ENCODE data around the gene PLA2G5.

PLA2G5 gene

DNA sequence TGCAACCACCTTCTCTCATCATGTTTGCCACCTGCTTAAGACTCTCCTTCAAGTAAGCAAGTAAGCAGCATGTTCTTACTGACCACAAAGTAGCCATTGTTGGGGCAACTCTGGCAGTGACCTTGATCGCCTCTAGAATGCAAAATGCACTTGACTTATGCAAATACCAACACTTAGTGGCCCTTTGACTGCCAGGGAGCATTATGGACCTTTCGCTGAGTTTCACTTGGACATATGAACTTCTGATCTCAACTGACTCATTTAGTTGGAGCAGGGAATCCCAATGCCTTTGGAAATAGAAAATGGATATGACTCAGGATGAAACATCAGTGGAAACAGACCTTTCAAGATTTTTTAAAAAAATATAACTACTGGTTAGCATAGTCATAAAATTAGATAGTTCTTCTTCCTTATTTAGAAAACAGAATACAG lies 6.1 kb upstream of the PLA2G5 start:
- ChIA-PET CTCF (interaction anchor here (1.2 kb wide), 1 partner anchor 116 kb away, joined by 3 read pairs; no protein-coding TSS in a partner anchor), POLR2A (no interaction called here)
- DNase-seq (ENCODE audit: extremely low spot score), result no peak
- TF ChIP-seq, protein P1, sequence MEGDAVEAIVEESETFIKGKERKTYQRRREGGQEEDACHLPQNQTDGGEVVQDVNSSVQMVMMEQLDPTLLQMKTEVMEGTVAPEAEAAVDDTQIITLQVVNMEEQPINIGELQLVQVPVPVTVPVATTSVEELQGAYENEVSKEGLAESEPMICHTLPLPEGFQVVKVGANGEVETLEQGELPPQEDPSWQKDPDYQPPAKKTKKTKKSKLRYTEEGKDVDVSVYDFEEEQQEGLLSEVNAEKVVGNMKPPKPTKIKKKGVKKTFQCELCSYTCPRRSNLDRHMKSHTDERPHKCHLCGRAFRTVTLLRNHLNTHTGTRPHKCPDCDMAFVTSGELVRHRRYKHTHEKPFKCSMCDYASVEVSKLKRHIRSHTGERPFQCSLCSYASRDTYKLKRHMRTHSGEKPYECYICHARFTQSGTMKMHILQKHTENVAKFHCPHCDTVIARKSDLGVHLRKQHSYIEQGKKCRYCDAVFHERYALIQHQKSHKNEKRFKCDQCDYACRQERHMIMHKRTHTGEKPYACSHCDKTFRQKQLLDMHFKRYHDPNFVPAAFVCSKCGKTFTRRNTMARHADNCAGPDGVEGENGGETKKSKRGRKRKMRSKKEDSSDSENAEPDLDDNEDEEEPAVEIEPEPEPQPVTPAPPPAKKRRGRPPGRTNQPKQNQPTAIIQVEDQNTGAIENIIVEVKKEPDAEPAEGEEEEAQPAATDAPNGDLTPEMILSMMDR (IDR thresholded peaks at IDR 0.05; ENCODE audit: control extremely low read depth, extremely low read depth, low read depth, missing control alignments), result no peak

DNA sequence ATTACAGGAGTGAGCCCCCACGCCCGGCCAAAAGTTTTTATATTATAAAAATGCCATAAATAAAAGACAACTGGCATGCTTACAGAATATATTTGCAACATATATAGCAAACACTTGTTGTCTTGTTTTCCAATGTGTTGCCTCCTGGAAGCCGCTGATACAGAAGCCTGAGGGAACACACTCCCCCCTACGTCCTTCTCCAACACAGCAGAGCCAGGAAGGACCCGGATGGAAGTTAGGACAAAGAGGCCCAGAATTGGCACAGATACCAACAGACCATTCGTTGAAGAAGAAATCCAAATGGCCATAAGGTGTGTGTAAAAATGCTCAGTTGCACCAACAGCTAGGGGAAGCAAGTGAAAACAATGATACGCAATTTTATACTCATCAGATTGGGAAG lies 1.3 kb upstream of the PLA2G5 start:
- TF ChIP-seq, protein P1 (IDR thresholded peaks at IDR 0.05; ENCODE audit: control extremely low read depth, extremely low read depth, low read depth, missing control alignments), result no peak
- ChIA-PET POLR2A (no interaction called here), CTCF (no interaction called here)
- no peak for DNase-seq (ENCODE audit: extremely low spot score)

DNA sequence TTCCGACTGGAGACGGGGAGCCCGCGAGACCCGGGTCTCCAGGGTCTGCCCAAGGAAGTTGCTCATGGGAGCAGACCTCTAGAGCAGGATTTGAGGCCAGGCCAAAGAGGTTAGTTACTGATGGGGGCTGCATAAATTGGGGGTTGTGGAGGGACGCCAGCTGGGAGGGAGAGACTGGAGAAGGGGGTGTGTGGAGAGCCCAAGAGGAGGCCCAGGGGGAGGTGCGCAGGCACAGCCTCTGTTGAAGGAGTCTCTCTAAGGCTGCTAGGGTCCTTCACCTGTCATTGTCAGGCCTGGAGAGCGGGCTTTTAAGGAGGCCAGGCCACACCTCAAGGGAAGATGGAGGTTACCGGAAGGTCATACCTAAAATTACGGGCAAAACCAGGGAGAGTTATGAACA lies 363 bp downstream of the PLA2G5 start:
- ChIA-PET POLR2A (no interaction called here), CTCF (no interaction called here)
- DNase-seq (ENCODE audit: extremely low spot score), result no peak
- TF ChIP-seq, protein P1 (IDR thresholded peaks at IDR 0.05; ENCODE audit: control extremely low read depth, extremely low read depth, low read depth, missing control alignments), result no peak

DNA sequence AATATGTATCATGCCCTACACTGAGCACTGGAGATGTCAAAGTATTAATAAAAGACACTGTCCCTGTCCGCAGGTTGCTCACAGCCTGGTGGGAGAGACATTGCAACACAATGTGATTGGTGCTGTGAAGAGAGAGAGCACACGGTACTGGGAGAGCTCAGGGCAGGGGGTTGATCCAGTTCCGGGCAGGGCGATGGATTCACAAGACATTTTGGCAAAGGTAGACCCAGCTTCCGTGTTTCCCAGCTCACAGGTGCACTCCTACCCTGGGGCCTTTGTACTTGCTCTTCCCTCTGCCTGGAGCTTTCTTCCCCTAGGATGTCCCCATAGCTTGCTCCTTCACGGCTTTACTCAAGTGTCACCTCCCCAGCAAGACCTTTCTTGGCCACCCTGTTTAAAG lies 1.4 kb downstream of the PLA2G5 start:
- DNase-seq (ENCODE audit: extremely low spot score), result no peak
- TF ChIP-seq, protein P1 (IDR thresholded peaks at IDR 0.05; ENCODE audit: control extremely low read depth, extremely low read depth, low read depth, missing control alignments), result no peak
- POLR2A ChIA-PET, result no interaction called here
- CTCF ChIA-PET, result interaction anchor here (0.8 to 1.2 kb wide), 2 partner anchors 23 to 80 kb away, joined by 3 to 4 read pairs; no protein-coding TSS in a partner anchor

DNA sequence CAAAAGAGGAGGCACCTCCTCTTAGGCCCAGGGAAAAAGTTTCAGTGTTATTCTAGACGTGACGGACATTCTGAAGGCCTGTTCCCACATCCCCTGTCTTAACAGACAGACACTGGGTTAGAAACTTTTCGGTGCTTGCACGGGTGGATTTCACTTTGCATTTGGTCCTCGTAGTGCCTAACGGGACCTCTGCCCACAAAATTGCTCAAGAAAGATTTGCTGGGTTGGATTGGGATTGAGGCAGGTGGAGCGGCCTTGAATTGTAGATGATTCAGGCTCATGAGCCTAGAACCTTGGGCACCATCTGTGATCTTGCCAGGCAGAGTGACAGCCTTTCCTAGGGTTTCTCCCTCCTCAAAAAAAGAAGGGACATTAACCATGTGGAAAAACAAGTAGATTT lies 2.8 kb downstream of the PLA2G5 start:
- DNase-seq (ENCODE audit: extremely low spot score), result no peak
- TF ChIP-seq, protein P1 (IDR thresholded peaks at IDR 0.05; ENCODE audit: control extremely low read depth, extremely low read depth, low read depth, missing control alignments), result no peak
- CTCF ChIA-PET, result interaction anchor here (1.2 to 2.6 kb wide), 2 partner anchors 8 to 79 kb away, joined by 4 to 6 read pairs; no protein-coding TSS in a partner anchor
- POLR2A ChIA-PET, result no interaction called here

DNA sequence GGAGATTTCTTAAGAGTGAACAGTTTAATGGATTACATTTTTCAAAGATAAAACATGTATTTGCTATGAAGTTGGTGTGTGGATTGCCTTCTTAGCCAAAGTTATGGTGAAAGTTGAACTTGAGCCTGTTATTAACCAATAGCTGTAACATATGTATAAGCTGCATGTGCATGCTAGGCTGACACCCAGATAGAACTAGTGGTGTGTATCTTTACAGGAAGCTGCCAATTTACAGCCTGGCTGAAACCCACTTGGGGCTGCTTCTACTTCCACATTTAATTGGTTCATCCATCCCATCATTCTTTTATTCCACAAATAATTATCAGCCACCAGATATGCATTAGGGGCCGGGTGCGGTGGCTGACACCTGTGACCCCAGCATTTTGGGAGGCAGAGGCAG lies 3.3 kb downstream of the PLA2G5 start:
- ChIA-PET POLR2A (no interaction called here), CTCF (interaction anchor here (2.6 kb wide), 1 partner anchor 8 kb away, joined by 6 read pairs; no protein-coding TSS in a partner anchor)
- DNase-seq (ENCODE audit: extremely low spot score), result no peak
- TF ChIP-seq, protein P1 (IDR thresholded peaks at IDR 0.05; ENCODE audit: control extremely low read depth, extremely low read depth, low read depth, missing control alignments), result no peak
